Gastrocnemius medialis (tissue), 4 donors: ENCODE measurements around the gene RACK1. TPM values are rescaled to one million over a fixed set of nuclear protein-coding genes. Genes with fewer than 3 reads are reported as not detected.

ENCODE experiments used
- ATAC-seq, 2 donors: fragments of 150-250 bp; one replicate each; pipeline ENCODE4 v1.9.1; 2016
- DNase-seq, 2 donors: peaks; one replicate each; pipeline ENCODE4 v3.0.0-alpha.2; 2019
- H3K27ac ChIP-seq, 4 donors: fragments of 200-600 bp; sonication (generic); 1 replicate in 1 of 4; 2 replicates in 3 of 4; pipeline ENCODE4 v1.5.1; 2016 to 2018; ENCODE audit warnings: mild to moderate bottlenecking in 2 of 4, moderate library complexity in 1 of 4
- H3K27me3 ChIP-seq, 3 donors: fragments of 200-600 bp; sonication (generic) in 2 of 3; 1 replicate in 1 of 3; 2 replicates in 2 of 3; pipeline versions ENCODE4 v1.5.1 to v1.6.0; 2016 to 2019; ENCODE audit warnings: mild to moderate bottlenecking in 1 of 3, moderate library complexity in 1 of 3
- H3K36me3 ChIP-seq, 2 donors: fragments of 200-600 bp; sonication (generic) in 1 of 2; one replicate each; pipeline ENCODE4 v1.5.1; 2017 to 2018
- H3K4me1 ChIP-seq, 2 donors: fragments of 200-600 bp; sonication (generic) in 1 of 2; one replicate each; pipeline ENCODE4 v1.5.1; 2016 to 2017; ENCODE audit warnings: mild to moderate bottlenecking in 2 of 2
- H3K4me3 ChIP-seq, 4 donors: fragments of 200-600 bp; sonication (generic) in 3 of 4; 1 replicate in 1 of 4; 2 replicates in 3 of 4; pipeline ENCODE4 v1.5.1; 2016 to 2019; ENCODE audit warnings: mild to moderate bottlenecking in 2 of 4
- H3K9me3 ChIP-seq, 3 donors: fragments of 200-600 bp; sonication (generic) in 2 of 3; 1 replicate in 1 of 3; 2 replicates in 2 of 3; pipeline ENCODE4 v1.5.1; 2016 to 2019
- POLR2A ChIP-seq, 2 donors: fragments of 450-650 bp; IDR thresholded peaks; one replicate each; pipeline ENCODE4 v1.6.1; 2017; ENCODE audit warnings: antibody characterized with exemption in 2 of 2, mild to moderate bottlenecking in 2 of 2, moderate library complexity in 2 of 2
- in situ Hi-C, 4 donors: fragments of 200-750 bp; cut with MboI; loops; one replicate each; pipeline versions ENCODE4 v1.15.0 to v1.8.0; 2017; ENCODE audit warnings: low sequenced_read_pairs in 4 of 4
- intact Hi-C: fragments of 100-400 bp; cut with DNase I; formaldehyde crosslinking; loops from one replicate; pipeline ENCODE4 v1.15.1; 2023; ENCODE audit warnings: low total_unique reads
- total RNA-seq, 4 donors: library from RNA; depleted of rRNA; stranded (reverse); fragments of >200 nt; gene quantifications; one replicate each; pipeline versions ENCODE4 v1.1.0 to v1.2.3, GENCODE V29; 2016
- TF ChIP-seq, protein P1 (sequence below), 5 experiments: fragments of 450-650 bp in 3 of 5; fragments of 200-600 bp in 2 of 5; sonication (generic) in 2 of 5; IDR thresholded peaks in 4 of 5; conservative IDR thresholded peaks in 1 of 5; 1 replicate in 4 of 5; 2 replicates in 1 of 5; pipeline ENCODE4 v1.5.1; 2016 to 2019; ENCODE audit warnings: antibody characterized with exemption in 5 of 5, mild to moderate bottlenecking in 3 of 5, moderate library complexity in 3 of 5

The RACK1 gene
- total RNA-seq, 4 donors from 2014 or later, result 1,697 to 2,187 (median 1,957) TPM

DNA sequence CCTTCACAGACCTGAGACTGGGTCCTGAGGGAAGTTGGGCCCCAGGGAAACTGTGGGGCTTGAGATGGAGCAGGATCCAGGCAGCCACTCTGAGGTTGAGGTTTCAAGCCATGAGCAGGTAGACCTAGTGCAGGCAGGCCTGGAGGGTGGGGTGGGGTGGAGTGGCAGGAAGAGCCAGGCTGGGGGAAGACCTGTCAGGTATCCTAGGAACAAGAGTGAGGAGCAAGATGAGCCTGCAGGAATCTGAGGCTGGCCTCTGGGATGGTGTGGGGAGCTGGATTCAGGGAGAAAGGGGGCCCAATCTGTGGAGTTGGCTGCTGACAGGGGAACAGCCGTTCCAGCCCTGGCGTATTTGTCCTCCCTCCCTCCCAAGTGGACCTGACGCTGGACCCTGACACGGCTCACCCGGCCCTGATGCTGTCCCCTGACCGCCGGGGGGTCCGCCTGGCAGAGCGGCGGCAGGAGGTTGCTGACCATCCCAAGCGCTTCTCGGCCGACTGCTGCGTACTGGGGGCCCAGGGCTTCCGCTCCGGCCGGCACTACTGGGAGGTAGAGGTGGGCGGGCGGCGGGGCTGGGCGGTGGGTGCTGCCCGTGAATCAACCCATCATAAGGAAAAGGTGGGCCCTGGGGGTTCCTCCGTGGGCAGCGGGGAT, 9.8 kb downstream of the RACK1 start:
- DNase-seq (no peak), ATAC-seq (no peak)
- peaks cover 6 to 78% of the 10 kb centered on the region in 2 donors for H3K36me3 ChIP-seq
- H3K27me3 ChIP-seq, result no peaks in the 10 kb centered on the region
- intact Hi-C loops, result no loop called here
- H3K9me3 ChIP-seq, result no peaks in the 10 kb centered on the region
- in situ Hi-C loops, result no loop called here
- H3K27ac ChIP-seq, result no peak overlapping the region
- TF ChIP-seq, protein P1, sequence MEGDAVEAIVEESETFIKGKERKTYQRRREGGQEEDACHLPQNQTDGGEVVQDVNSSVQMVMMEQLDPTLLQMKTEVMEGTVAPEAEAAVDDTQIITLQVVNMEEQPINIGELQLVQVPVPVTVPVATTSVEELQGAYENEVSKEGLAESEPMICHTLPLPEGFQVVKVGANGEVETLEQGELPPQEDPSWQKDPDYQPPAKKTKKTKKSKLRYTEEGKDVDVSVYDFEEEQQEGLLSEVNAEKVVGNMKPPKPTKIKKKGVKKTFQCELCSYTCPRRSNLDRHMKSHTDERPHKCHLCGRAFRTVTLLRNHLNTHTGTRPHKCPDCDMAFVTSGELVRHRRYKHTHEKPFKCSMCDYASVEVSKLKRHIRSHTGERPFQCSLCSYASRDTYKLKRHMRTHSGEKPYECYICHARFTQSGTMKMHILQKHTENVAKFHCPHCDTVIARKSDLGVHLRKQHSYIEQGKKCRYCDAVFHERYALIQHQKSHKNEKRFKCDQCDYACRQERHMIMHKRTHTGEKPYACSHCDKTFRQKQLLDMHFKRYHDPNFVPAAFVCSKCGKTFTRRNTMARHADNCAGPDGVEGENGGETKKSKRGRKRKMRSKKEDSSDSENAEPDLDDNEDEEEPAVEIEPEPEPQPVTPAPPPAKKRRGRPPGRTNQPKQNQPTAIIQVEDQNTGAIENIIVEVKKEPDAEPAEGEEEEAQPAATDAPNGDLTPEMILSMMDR (IDR thresholded peaks at IDR 0.05 in 4 of 5, conservative IDR thresholded peaks at IDR 0.05 in 1 of 5), result no peak
- TF ChIP-seq POLR2A (IDR thresholded peaks at IDR 0.05), result no peak
- no peaks in the 10 kb centered on the region for H3K4me1 ChIP-seq
- no peak overlapping the region for H3K4me3 ChIP-seq

DNA sequence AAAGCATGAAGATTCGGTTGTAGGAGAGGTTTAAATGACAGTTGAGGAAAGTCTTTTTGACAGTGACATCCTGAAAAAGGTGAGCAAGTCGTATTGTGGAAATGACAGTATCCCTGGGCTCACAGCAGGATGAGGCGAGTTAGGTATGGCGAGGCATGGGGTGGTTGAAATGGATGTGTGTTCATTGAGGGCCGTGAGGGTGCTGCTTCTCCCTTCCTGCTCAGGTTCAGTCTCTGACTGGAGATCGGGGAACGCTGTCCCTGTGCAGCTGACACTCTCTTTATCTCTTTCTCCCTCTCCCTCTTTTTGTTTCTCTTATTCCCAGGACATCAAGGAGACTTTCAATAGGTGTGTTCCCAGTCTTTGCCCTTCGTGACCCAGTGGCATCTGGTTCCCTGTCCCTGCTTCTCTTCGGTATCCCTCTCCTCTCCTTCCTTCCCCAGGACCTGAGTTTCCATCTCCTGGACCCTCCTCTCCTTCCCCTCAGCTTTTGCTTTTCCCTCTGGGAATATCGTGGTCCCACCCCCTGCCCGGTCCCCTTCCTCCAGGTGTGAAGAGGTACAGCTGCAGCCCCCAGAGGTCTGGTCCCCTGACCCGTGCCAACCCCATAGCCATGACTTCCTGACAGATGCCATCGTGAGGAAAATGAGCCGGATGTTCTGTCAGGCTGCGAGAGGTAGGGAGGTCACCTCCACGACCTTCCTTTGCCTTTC, 10.5 kb downstream of the RACK1 start:
- DNase-seq, result no peak
- H3K27ac ChIP-seq, result no peak overlapping the region
- in situ Hi-C loops, result no loop called here
- no peaks in the 10 kb centered on the region for H3K27me3 ChIP-seq
- no peak overlapping the region for H3K4me3 ChIP-seq
- no peaks in the 10 kb centered on the region for H3K9me3 ChIP-seq
- H3K4me1 ChIP-seq, result no peaks in the 10 kb centered on the region
- ATAC-seq, result no peak
- H3K36me3 ChIP-seq, result peaks cover 6 to 72% of the 10 kb centered on the region in 2 donors
- TF ChIP-seq, protein P1 (IDR thresholded peaks at IDR 0.05 in 4 of 5, conservative IDR thresholded peaks at IDR 0.05 in 1 of 5), result no peak
- TF ChIP-seq POLR2A (IDR thresholded peaks at IDR 0.05), result no peak
- intact Hi-C loops, result no loop called here

DNA sequence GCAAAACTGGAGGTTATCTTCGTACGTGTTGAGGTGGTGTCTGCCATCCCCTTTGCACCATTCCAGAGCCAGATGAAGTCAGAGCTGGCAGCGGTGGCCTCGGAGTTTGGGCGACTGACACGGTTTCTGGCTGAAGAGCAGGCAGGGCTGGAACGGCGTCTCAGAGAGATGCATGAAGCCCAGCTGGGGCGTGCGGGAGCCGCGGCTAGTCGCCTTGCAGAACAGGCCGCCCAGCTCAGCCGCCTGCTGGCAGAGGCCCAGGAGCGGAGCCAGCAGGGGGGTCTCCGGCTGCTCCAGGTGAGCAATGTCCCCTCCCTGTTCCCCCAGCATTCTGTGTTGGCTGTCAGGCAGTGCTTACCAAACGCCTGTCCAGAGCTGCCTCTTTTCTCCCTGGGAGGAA, 11.1 kb downstream of the RACK1 start:
- ATAC-seq, result peak in 1 of 2 donors; percentile 18

DNA sequence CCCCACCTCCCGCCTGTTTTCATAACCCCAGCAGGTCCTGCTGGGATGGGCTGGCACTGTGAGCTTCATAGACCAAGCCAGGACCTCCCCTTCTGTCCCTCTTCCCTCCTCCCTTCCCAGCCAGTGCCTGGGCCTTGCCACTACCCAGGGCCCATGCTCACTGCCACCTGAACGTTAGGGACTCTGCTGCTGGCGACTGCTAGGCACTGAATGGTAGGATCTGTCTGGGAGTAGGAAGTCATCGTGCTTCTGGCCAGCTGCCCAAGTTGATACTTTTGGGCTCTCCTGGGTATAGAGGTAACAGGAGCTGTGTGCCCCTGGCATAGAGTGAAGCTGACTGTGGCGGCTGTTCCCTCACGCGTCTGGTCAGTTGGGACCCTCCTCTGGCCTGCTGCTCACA, 12.3 kb downstream of the RACK1 start:
- Histone ChIP-seq H3K27ac (no peak overlapping the region), H3K4me1 (peaks cover 2 to 3% of the 10 kb centered on the region in 2 donors), H3K27me3 (no peaks in the 10 kb centered on the region), H3K9me3 (no peaks in the 10 kb centered on the region), H3K36me3 (peaks cover 0 to 60% of the 10 kb centered on the region in 2 donors), H3K4me3 (no peak overlapping the region)
- TF ChIP-seq POLR2A (IDR thresholded peaks at IDR 0.05), result no peak
- TF ChIP-seq, protein P1 (IDR thresholded peaks at IDR 0.05 in 4 of 5, conservative IDR thresholded peaks at IDR 0.05 in 1 of 5), result no peak
- DNase-seq, result no peak
- intact Hi-C loops, result no loop called here
- in situ Hi-C loops, result no loop called here
- ATAC-seq, result no peak

More for the DNA sequence above, 11.1 kb downstream of the RACK1 start:
- DNase-seq, result peak in 1 of 2 donors; percentile 44
- Histone ChIP-seq H3K9me3 (no peaks in the 10 kb centered on the region), H3K27ac (no peak overlapping the region), H3K27me3 (no peaks in the 10 kb centered on the region), H3K4me1 (no peaks in the 10 kb centered on the region), H3K4me3 (no peak overlapping the region), H3K36me3 (peaks cover 6 to 65% of the 10 kb centered on the region in 2 donors)
- in situ Hi-C loops (no loop called here), intact Hi-C loops (no loop called here)
- TF ChIP-seq, protein P1 (IDR thresholded peaks at IDR 0.05 in 4 of 5, conservative IDR thresholded peaks at IDR 0.05 in 1 of 5), result no peak
- TF ChIP-seq POLR2A (IDR thresholded peaks at IDR 0.05), result no peak
